Ovary (tissue), 9 donors: ENCODE data around the gene DAB2. TPM values are rescaled to one million over a fixed set of nuclear protein-coding genes. Genes with fewer than 3 reads are reported as not detected.

Experiments used
- DNase-seq, 5 donors: peaks; one replicate each; pipeline ENCODE4 v3.0.0-alpha.2; 2019 to 2020
- H3K27ac ChIP-seq, 2 donors: fragments of 200-600 bp; one replicate each; pipeline versions ENCODE4 v1.5.1 to v1.8.0; 2019 to 2022
- H3K27me3 ChIP-seq: fragments of 200-600 bp; one replicate; pipeline ENCODE4 v1.8.0; 2022
- H3K36me3 ChIP-seq: fragments of 200-600 bp; sonication (generic); one replicate; pipeline ENCODE4 v1.5.1; 2019
- H3K4me1 ChIP-seq: one replicate; pipeline ENCODE4 v1.8.1; 2013; ENCODE audit warnings: mild to moderate bottlenecking, moderate library complexity; ENCODE audit not compliant: insufficient read depth
- H3K4me3 ChIP-seq: fragments of 200-600 bp; sonication (generic); one replicate; pipeline ENCODE4 v1.5.1; 2017
- H3K9me3 ChIP-seq, 2 donors: fragments of 200-600 bp in 1 of 2; sonication (generic) in 1 of 2; one replicate each; pipeline versions ENCODE4 v1.5.1 to v1.8.1; 2013 to 2019; ENCODE audit warnings: mild to moderate bottlenecking in 1 of 2, moderate library complexity in 1 of 2
- EP300 ChIP-seq: sonication (generic); formaldehyde crosslinking; IDR thresholded peaks from one replicate; pipeline ENCODE4 v1.6.1; 2017; ENCODE audit warnings: antibody characterized with exemption
- POLR2A ChIP-seq: fragments of 450-650 bp; IDR thresholded peaks from one replicate; pipeline ENCODE4 v1.6.1; 2017; ENCODE audit warnings: antibody characterized with exemption, mild to moderate bottlenecking, moderate library complexity
- WGBS, 3 donors: extraction: QIAGEN DNeasy Blood & Tissue Kit in 1 of 3; methylation state at CpG; one replicate each; pipeline versions ENCODE4 v1.1.5 to v1.1.7; 2013 to 2017; 5-methylcytosine and 5-hydroxymethylcytosine counted together
- intact Hi-C, 4 donors: fragments of 100-400 bp; cut with DNase I; formaldehyde crosslinking; loops; one replicate each; pipeline versions ENCODE4 v1.11.0 to v1.15.1; 2022 to 2023
- polyA plus RNA-seq, 2 donors: library from polyadenylated mRNA; stranded (reverse); fragments of 200-250 nt in 1 of 2; fragments of 350-450 nt in 1 of 2; fragmentation: Illumina TruSeq in 1 of 2; extraction: RNeasy Lipid Tissue Mini Kit (QIAGEN cat#74804) in 1 of 2; gene quantifications; one replicate each; pipeline ENCODE4 v1.2.3, GENCODE V29; 2013 to 2014
- total RNA-seq, 7 donors: library from RNA; depleted of rRNA in 2 of 7; stranded (reverse); fragments of >200 nt in 2 of 7; fragmentation: NEBNext Ultra II Directional in 3 of 7; extraction: Animal tissue kit (Norgen Biotek cat#: 25700) in 3 of 7; gene quantifications; one replicate each; pipeline versions ENCODE4 v1.1.0 to v1.2.4, GENCODE V29; 2016 to 2023
- TF ChIP-seq, protein P1 (sequence below), 3 donors: fragments of 450-650 bp in 2 of 3; fragments of 200-600 bp in 1 of 3; IDR thresholded peaks; one replicate each; pipeline versions ENCODE4 v1.5.1 to v1.8.0; 2016 to 2022; ENCODE audit warnings: antibody characterized with exemption in 3 of 3, mild to moderate bottlenecking in 1 of 3
- donor health status: DM: no; HTN: no; CAD: no; lungs with moderate emphysema.
- donor health status: DM: no; HTN: no; CAD: no.
- donor health status: Bipolar disorder and iron deficiency.
- donor health status: DM: yes; HTN: yes; CAD: no.
- donor health status: DM: no; HTN: no; CAD: no.
- donor health status: DM: yes; HTN: yes; CAD: no.

Gene DAB2
- total and polyA plus RNA-seq, 9 donors = 25.0 to 118 (median 38.7) TPM

DNA sequence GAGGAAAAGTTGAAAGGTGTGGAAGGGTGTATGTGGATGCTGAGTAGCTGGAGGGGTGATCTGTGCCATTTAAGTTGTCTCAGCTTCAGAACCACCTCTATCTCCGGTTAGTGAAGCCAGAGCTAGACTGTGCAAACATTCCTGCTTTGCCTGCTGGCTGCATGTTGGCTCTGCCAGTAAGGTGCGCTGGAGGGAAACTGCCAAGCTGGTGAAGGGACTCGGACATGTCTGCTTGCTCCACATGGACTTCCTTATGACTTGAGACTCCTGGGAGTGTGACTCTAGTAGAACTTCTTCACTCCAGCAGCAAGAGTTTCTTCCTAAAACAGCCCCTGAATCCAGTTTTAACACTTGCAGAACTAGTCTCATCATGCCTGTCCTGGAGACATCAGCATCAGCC lies 27.9 kb downstream of the DAB2 start:
- intact Hi-C loops = no loop called here
- DNase-seq = no peak
- H3K9me3 ChIP-seq = no peaks in the 10 kb centered on the region
- TF ChIP-seq EP300 (no peak), POLR2A (no peak)
- TF ChIP-seq, protein P1, sequence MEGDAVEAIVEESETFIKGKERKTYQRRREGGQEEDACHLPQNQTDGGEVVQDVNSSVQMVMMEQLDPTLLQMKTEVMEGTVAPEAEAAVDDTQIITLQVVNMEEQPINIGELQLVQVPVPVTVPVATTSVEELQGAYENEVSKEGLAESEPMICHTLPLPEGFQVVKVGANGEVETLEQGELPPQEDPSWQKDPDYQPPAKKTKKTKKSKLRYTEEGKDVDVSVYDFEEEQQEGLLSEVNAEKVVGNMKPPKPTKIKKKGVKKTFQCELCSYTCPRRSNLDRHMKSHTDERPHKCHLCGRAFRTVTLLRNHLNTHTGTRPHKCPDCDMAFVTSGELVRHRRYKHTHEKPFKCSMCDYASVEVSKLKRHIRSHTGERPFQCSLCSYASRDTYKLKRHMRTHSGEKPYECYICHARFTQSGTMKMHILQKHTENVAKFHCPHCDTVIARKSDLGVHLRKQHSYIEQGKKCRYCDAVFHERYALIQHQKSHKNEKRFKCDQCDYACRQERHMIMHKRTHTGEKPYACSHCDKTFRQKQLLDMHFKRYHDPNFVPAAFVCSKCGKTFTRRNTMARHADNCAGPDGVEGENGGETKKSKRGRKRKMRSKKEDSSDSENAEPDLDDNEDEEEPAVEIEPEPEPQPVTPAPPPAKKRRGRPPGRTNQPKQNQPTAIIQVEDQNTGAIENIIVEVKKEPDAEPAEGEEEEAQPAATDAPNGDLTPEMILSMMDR (IDR thresholded peaks at IDR 0.05) = no peak
- no peak overlapping the region for H3K27ac ChIP-seq
- no peak overlapping the region for H3K4me3 ChIP-seq
- peaks cover 19% of the 10 kb centered on the region for H3K4me1 ChIP-seq
- no peaks in the 10 kb centered on the region for H3K27me3 ChIP-seq
- no peaks in the 10 kb centered on the region for H3K36me3 ChIP-seq
- WGBS, 3 donors = 94 to 98% (median 98%) methylated on average over 3 of the region's 3 CpGs

DNA sequence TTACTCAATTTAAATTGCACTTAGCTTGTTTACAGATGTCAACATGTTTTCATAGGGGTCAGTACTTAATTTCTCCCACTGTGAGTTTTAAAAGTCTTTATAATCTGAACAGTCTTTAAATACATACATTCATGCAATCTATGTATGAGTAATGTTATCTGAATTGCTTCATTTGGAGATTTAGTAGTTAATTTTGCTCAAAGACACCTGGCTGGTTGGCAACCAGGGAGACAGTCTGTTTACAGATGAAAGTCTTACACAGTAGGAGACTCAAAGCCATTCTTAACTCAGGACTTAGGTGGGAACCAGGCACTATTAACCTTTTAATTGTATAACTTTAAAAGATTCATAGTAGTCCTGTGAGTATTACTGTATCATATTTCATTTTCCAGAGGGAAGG lies 29.3 kb downstream of the DAB2 start:
- Histone ChIP-seq H3K36me3 (no peaks in the 10 kb centered on the region), H3K4me3 (no peak overlapping the region), H3K4me1 (peaks cover 11% of the 10 kb centered on the region), H3K9me3 (no peaks in the 10 kb centered on the region), H3K27ac (no peak overlapping the region), H3K27me3 (no peaks in the 10 kb centered on the region)
- intact Hi-C loops = no loop called here
- no peak for DNase-seq
- no peak for TF ChIP-seq POLR2A
- no peak for TF ChIP-seq EP300
- TF ChIP-seq, protein P1 (IDR thresholded peaks at IDR 0.05) = no peak

DNA sequence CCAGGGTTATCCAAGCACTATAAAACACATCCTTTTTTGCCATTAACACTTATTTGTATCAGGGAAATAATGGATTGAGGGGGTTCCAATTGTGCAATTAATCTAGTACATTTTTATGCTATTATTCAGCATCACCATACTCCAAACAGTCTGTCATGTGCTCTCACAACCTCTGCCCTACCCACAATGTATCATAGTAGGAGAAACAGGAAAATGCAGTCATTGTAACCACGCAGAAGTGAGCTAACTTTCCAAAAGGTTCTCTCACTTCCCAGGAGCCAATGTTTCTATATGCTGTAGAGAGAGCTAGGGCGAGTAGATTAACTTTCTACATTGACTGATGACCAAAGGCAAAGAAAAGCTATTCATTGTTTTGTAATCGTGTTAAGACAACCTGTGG lies 29.8 kb downstream of the DAB2 start:
- Histone ChIP-seq H3K27ac (no peak overlapping the region), H3K36me3 (no peaks in the 10 kb centered on the region), H3K4me1 (peaks cover 10% of the 10 kb centered on the region), H3K9me3 (no peaks in the 10 kb centered on the region), H3K27me3 (no peaks in the 10 kb centered on the region), H3K4me3 (no peak overlapping the region)
- intact Hi-C loops = no loop called here
- TF ChIP-seq EP300 (no peak), POLR2A (no peak)
- TF ChIP-seq, protein P1 (IDR thresholded peaks at IDR 0.05) = no peak
- DNase-seq = no peak
- 63 to 80% (median 73%) methylated on average over 3 of the region's 3 CpGs for WGBS, 3 donors

DNA sequence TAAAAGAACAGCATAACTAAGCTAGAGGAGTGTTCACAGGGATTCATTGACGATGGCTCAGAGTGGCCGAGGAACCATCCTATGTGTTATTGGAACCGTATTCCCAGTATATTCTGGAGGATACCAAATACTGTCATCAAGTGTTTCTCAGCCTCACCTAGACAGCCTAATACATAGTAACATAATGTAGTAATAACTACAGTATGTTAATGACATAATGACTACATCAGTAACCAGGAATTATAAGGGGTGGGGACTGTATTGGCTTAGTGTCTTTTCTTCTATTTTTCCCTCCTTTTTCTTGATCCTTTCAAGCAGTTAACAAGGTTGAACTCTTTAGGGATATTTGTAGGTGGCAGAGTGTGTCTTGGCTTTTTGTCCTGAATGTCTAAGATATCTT lies 33.8 kb downstream of the DAB2 start:
- Histone ChIP-seq H3K9me3 (no peaks in the 10 kb centered on the region), H3K4me3 (no peak overlapping the region), H3K27me3 (no peaks in the 10 kb centered on the region), H3K27ac (no peak overlapping the region), H3K36me3 (no peaks in the 10 kb centered on the region), H3K4me1 (peaks cover 4% of the 10 kb centered on the region)
- TF ChIP-seq EP300 (no peak), POLR2A (no peak)
- TF ChIP-seq, protein P1 (IDR thresholded peaks at IDR 0.05) = no peak
- no peak for DNase-seq
- WGBS, 3 donors = 96 to 99% (median 96%) methylated on average over 3 of the region's 3 CpGs
- intact Hi-C loops = no loop called here

DNA sequence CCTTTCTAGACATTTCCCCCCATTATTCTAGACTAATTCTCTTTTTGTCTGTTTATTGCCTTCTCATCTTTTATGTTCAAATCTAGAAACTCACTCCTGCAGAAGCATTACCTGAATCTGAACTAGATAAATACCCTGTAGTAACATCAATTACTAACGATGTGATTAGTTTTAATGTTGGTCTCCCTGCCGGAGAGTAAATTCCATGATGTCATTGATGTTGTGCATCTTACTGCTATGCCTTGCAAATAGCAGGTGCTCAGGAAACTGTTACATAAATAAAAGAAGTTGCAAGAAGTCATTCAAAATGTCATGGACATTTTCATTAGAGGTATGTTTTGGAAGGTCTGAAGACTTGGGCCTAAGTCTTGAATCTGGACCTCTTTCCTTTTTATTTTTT lies 37.5 kb downstream of the DAB2 start:
- Histone ChIP-seq H3K9me3 (no peaks in the 10 kb centered on the region), H3K27ac (no peak overlapping the region), H3K4me3 (no peak overlapping the region), H3K36me3 (no peaks in the 10 kb centered on the region), H3K4me1 (no peaks in the 10 kb centered on the region), H3K27me3 (no peaks in the 10 kb centered on the region)
- intact Hi-C loops = no loop called here
- TF ChIP-seq, protein P1 (IDR thresholded peaks at IDR 0.05) = no peak
- TF ChIP-seq EP300 = no peak
- TF ChIP-seq POLR2A = no peak
- WGBS, 3 donors = 83 to 92% (median 87%) methylated on average over 2 of the region's 2 CpGs
- DNase-seq = no peak
